Measurements from ENCODE around the gene DRC1.

DRC1 gene

GRCh38 chr2:26448651-26449050 lies 46.9 kb downstream of the DRC1 start:
- no peak for DNase-seq (ENCODE audit: low spot score)

- DNase-seq (ENCODE audit: low spot score) = no peak
Measured at GRCh38 chr2:26449278-26450030, 47.7 kb downstream of the DRC1 start.

GRCh38 chr2:26450031-26450635 lies 48.4 kb downstream of the DRC1 start:
- DNase-seq (ENCODE audit: low spot score) = no peak

DNA sequence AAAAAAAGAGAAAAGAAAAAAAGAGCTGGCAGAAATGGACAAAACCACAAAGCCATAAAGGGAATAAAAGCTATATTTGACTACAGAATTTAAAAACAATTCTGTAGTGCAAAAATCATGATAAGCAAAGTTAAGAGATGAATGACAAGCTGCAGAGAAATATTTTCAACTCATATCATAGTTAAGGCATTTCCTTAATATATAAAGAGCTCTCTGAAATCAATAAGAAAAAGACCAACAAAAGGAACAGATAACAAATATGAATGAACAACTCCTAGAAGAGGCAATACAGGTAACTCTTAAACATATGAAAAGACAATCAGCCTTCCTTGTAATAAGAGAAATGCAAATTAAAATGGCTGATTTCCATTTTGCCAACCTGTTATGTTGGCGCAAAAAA lies 50.0 kb downstream of the DRC1 start:
- DNase-seq (ENCODE audit: low spot score) = no peak

DNA sequence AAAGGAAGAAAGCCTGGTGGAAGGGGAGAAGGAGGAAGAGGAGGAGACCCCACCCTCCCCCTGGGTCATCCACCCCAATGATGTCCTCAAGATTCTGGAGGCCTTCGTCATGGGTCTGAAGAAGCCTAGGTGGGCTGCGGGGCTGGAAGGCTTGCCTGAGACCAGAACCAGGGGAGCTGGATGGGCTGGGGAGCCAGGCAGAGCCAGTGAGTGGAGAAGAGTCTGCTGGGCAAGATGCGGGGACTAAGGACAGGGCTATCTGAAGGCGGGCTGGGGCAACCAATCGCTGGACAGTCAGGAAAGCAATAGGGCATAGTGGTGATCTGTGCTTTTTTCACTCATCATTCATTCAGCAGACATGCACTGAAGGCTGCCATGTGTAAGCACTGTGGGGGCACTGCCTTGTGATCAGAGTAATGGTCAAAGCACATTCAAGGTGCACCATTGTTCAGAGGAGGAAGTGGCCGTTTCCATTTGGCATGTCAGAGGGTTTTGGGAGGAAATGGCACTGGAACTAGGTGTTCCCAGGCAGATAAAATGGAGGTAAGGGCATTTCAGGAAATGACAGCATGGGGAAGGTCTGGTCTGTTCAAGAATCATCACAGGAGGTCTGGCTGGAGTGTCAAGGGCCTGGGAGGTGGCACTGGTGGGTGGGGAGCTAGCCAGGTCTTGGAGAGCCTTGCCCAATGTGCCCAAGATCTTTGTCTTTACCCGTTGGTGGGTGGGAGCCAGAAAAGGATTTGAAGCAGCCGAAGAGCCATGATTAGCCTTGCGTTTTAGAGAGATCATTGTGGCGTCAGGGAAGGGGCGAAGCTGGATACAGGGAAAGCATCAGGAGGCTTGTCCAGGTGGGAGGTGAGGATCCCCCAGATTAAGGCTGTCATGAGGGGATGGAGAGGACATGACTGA lies 52.0 kb downstream of the DRC1 start:
- DNase-seq (ENCODE audit: low spot score) = no peak

DNA sequence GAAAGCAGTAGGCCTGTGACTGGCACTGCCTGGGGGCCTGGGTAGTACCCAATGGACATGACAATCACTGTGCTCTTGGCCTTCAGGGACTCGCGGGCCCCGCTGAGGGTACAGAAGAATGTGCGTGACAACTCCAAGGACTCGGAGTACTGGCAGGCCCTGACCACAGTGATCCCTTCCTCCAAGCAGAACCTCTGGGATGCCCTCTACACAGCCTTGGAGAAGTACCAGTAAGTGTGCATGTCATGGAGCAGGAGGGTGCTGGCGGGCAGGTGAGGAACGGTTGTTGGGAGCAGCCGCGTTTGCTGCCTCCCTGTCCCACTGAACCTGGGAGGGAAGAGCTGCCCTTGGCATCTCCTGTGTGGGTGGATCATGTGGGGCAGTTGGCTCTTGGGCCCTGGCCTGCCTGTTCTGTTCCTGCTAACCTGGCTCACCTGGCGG lies 52.9 kb downstream of the DRC1 start:
- no peak for DNase-seq (ENCODE audit: low spot score)

- DNase-seq (ENCODE audit: low spot score) = no peak
Measured at GRCh38 chr2:26455037-26455669, 53.4 kb downstream of the DRC1 start.

DNA sequence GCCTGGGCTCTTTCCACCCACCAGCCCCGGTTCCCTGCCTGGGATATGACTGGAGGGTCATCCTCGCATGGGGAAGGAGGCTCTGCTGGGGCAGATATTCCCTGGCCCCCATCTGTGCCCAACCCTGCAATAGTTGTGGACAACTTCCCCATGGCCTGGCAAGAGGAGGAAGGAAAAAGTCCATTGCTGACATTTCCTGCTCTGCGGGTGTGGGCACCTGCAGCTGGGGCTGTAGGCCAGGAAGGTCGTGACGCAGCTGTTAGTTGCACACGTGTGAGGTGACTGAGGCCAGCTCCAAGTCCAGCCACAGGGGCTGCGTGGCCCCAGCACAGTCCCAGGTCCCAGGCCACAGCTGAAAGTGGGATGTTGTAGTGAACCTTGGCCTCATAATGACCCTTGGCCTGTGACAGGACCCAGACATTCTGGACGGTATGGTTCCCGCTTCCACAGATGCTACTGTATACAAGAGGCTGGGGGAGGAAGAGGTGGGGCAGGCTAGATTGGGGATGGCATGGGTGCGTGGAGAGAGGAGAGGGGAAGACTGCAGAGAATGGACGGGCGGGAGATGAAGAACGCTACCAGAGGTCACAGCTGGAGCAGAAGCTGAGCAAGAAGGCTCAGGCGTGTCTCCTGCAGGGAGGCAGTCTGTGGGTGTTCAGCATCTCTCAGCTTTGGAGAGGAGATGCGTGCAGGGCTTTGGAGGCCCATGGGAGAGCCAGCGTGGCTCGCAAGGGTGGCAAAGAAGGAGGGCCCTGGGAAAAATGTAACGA lies 54.1 kb downstream of the DRC1 start:
- DNase-seq (ENCODE audit: low spot score) = no peak

DNA sequence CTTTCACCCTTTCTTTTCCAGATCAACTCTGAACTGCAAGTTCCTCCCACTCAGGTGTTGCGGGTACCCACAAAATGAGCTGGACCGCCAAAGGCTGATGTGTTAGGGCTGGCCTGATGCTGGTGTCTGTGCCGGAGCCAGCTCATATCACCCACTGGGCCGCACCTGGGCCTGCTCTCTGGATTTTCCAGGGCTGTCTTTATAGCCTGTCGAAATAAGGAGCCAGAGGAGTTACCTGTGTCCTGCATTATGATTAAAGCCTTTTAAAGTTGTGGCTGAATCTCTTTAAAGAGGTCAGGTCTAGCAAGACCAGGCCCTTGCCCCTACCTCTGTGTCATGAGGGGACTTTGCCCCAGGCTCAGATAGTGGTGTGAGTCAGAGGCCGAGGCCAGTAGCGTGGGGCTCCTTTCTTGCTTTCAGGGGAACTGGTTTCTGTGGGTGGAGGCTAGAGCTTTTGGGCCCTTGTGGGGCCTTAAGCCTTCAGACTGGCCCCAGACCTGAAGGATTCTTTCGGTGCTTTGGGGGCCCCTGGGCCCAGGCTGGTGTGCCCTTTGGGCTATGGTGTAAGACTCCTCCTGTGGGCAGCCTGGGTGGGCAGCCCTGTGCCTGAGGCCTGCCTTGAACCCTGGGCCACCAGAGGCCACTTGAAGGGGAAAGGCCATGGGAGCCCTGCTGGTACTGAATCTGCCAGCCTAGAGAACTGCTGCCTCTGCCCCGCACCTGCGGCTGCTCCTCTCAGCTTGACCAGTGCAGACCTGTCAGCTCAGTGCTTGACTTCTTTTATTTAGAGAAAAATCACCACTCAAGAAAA lies 54.9 kb downstream of the DRC1 start:
- DNase-seq (ENCODE audit: low spot score) = no peak

DNA sequence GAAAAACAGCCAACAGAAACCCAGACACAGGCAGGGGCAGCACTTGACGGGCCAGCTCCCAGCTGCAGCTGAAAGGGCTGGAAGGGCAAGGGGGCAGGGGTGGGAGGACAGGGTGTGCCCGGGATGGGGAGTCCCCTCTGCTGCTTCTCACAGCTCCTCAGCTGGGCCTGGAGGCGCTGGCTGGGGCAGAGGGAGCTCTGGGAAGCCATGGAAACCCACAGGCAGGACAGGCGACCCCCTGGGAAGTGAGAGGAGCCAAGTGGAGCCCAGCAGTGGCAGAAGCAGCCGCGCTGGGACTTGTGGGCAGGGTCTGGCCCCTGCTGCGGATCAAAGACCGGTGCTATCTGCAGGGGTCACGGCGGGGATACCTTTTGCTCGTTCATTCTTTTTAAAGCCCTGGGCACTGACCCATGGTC lies 55.5 kb downstream of the DRC1 start:
- no peak for DNase-seq (ENCODE audit: low spot score)

DNA sequence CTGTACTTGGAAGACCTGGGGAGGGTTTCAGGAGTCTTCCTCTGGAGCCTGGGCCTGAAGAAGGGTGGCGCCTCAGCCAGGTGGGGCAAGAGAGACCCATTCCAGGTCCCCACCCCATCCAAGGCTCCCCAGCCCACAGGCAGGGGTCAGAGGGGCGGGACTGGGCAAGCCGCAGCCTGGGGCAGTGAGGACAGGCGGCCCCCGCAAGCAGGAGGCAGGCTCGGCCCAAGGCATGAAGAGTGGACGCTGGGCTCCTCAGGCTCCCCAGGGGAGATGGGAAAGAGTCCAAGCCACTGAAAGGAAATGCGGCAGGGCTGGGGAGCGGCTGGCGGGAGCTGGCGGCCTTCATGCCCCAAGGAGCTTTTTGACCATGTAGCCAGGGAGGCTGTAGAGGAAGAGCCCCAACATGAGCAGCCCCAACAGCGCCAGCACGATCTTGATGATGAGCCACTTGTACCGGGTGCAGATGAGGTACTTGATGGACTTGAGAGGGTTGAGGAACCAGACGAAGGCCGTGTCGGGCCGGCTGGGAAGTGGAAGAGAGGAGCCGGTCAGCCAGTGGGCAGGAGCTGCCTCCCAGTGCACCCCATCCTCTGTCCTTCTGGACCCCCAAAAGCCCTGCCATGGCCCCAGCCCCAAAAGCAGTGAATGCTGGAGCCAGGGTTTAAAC lies 56.1 kb downstream of the DRC1 start:
- DNase-seq (ENCODE audit: low spot score) = no peak

- no peak for DNase-seq (ENCODE audit: low spot score)
Measured at GRCh38 chr2:26458365-26459042, 56.8 kb downstream of the DRC1 start.

- DNase-seq (ENCODE audit: low spot score) = no peak
Measured at GRCh38 chr2:26459991-26460612, 58.4 kb downstream of the DRC1 start.

GRCh38 chr2:26460613-26461031 lies 58.9 kb downstream of the DRC1 start:
- no peak for DNase-seq (ENCODE audit: low spot score)

GRCh38 chr2:26461601-26462023 lies 59.9 kb downstream of the DRC1 start:
- DNase-seq (ENCODE audit: low spot score) = no peak

- DNase-seq (ENCODE audit: low spot score) = no peak
Measured at GRCh38 chr2:26462100-26462499, 60.4 kb downstream of the DRC1 start.

DNA sequence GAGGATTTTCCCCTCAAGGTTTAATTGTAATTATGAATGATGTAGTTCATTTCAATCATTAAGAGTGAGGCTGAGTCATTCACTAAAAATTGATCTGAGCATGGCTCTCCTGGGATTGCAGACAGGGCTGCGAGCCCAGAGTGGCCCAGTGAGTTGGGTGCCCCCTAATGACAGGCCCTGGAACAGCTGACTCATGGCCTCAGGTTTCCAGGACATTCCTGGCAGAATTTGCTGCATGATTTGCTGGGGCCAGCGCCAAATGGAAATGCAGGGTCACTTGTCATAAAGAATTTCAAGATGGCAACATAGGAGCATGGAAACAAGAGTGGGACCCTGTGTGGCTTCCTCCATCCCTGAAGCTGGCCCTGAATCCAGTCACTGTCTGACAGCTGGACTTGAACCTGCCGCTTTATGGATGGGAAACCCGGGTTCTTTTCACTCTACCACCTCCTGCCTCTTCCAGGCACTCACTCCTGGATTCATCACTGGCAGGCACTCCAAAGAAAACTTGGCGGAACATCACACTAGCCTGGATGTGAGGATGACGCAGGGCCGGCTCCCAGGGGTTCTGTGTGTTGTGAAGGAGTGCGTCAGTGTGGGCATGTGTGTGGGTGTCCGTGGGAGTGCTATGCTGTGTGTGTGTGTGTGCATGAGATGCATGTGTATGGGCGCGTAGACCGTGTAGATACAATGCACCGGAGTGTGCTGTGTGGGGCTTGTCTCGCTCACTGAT lies 61.0 kb downstream of the DRC1 start:
- DNase-seq (ENCODE audit: low spot score) = peak; percentile 20

Measured in NAMALWA (cell line).